ENCODE results near the gene PKN2. TPM values are rescaled to one million over a fixed set of nuclear protein-coding genes. Genes with fewer than 3 reads are reported as not detected.

PKN2 gene
- total RNA-seq, 1 donor from 2014 or later = 72.8 TPM

GRCh38 chr1:88691540-88691939 is 7.5 kb downstream of the PKN2 start:
- Mint-ChIP-seq H3K27ac (no peak overlapping the region), H3K4me3 (ENCODE audit: low read depth) (no peak overlapping the region), H3K4me1 (ENCODE audit: low read depth) (peaks cover 6% of the 10 kb centered on the region), H3K27me3 (no peaks in the 10 kb centered on the region), H3K9me3 (ENCODE audit: low read depth) (no peaks in the 10 kb centered on the region), H3K36me3 (ENCODE audit: insufficient read depth) (peaks cover 7% of the 10 kb centered on the region)
- no peak for DNase-seq (ENCODE audit: low spot score, unreplicated experiment)
- TF ChIP-seq, protein P1, sequence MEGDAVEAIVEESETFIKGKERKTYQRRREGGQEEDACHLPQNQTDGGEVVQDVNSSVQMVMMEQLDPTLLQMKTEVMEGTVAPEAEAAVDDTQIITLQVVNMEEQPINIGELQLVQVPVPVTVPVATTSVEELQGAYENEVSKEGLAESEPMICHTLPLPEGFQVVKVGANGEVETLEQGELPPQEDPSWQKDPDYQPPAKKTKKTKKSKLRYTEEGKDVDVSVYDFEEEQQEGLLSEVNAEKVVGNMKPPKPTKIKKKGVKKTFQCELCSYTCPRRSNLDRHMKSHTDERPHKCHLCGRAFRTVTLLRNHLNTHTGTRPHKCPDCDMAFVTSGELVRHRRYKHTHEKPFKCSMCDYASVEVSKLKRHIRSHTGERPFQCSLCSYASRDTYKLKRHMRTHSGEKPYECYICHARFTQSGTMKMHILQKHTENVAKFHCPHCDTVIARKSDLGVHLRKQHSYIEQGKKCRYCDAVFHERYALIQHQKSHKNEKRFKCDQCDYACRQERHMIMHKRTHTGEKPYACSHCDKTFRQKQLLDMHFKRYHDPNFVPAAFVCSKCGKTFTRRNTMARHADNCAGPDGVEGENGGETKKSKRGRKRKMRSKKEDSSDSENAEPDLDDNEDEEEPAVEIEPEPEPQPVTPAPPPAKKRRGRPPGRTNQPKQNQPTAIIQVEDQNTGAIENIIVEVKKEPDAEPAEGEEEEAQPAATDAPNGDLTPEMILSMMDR (IDR thresholded peaks at IDR 0.05; ENCODE audit: unreplicated experiment) = no peak

DNA sequence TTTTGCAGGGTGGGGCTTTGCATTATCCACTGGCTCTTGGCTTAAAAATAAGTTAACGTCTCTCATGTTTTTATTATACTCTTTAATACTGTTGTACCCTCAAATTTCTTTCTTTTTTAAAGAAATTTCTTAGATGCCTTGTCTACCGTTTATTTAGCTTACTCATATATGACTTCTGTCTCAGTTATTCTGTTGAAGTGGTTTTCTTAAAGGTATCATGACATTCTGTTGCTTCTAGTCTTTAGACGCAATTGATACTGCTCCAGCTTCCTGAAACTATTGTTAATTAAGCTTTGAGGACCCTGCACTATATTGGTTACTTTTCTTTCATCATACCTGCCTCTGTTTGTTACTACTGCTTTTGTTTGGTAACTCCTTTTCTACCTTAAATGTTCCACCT is 11.7 kb downstream of the PKN2 start:
- no peak for DNase-seq (ENCODE audit: low spot score, unreplicated experiment)
- peaks cover 14% of the 10 kb centered on the region for H3K4me1 Mint-ChIP-seq (ENCODE audit: low read depth)
- peaks cover 4% of the 10 kb centered on the region for H3K9me3 Mint-ChIP-seq (ENCODE audit: low read depth)
- no peaks in the 10 kb centered on the region for H3K27me3 Mint-ChIP-seq
- no peak overlapping the region for H3K4me3 Mint-ChIP-seq (ENCODE audit: low read depth)
- TF ChIP-seq, protein P1 (IDR thresholded peaks at IDR 0.05; ENCODE audit: unreplicated experiment) = no peak
- no peak overlapping the region for H3K27ac Mint-ChIP-seq
- peaks cover 10% of the 10 kb centered on the region for H3K36me3 Mint-ChIP-seq (ENCODE audit: insufficient read depth)

GRCh38 chr1:88697503-88697902 is 13.4 kb downstream of the PKN2 start:
- H3K36me3 Mint-ChIP-seq (ENCODE audit: insufficient read depth) = peaks cover 10% of the 10 kb centered on the region
- H3K27ac Mint-ChIP-seq = no peak overlapping the region
- H3K4me1 Mint-ChIP-seq (ENCODE audit: low read depth) = peaks cover 14% of the 10 kb centered on the region
- H3K27me3 Mint-ChIP-seq = no peaks in the 10 kb centered on the region
- no peak for DNase-seq (ENCODE audit: low spot score, unreplicated experiment)
- H3K4me3 Mint-ChIP-seq (ENCODE audit: low read depth) = no peak overlapping the region
- peaks cover 4% of the 10 kb centered on the region for H3K9me3 Mint-ChIP-seq (ENCODE audit: low read depth)
- TF ChIP-seq, protein P1 (IDR thresholded peaks at IDR 0.05; ENCODE audit: unreplicated experiment) = no peak

DNA sequence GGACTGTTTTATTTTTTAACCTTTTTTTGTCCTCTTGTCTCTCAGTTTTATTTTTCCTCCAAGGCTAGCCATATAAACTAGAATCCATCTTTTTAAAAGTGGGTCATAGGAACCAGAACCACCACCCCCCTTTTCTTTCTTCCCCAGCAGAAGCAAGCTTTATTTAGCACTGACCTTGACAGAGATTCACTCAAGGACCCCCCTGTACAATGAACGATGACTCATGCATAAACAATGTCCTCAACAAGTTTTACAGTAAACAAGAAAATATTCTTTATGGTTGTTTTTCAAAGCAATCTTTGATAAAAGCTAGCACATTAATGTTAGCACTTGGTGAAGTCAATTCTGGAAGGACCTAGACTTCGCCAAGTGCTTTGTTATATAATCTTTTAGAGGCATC is 14.1 kb downstream of the PKN2 start:
- peak overlapping the region; percentile 5 for H3K27ac Mint-ChIP-seq
- no peak for DNase-seq (ENCODE audit: low spot score, unreplicated experiment)
- no peak overlapping the region for H3K4me3 Mint-ChIP-seq (ENCODE audit: low read depth)
- no peaks in the 10 kb centered on the region for H3K27me3 Mint-ChIP-seq
- TF ChIP-seq, protein P1 (IDR thresholded peaks at IDR 0.05; ENCODE audit: unreplicated experiment) = no peak
- peaks cover 8% of the 10 kb centered on the region for H3K36me3 Mint-ChIP-seq (ENCODE audit: insufficient read depth)
- H3K9me3 Mint-ChIP-seq (ENCODE audit: low read depth) = peaks cover 4% of the 10 kb centered on the region
- H3K4me1 Mint-ChIP-seq (ENCODE audit: low read depth) = peaks cover 19% of the 10 kb centered on the region

GRCh38 chr1:88698764-88699163 is 14.7 kb downstream of the PKN2 start:
- H3K27me3 Mint-ChIP-seq = no peaks in the 10 kb centered on the region
- peaks cover 8% of the 10 kb centered on the region for H3K36me3 Mint-ChIP-seq (ENCODE audit: insufficient read depth)
- H3K4me1 Mint-ChIP-seq (ENCODE audit: low read depth) = peaks cover 19% of the 10 kb centered on the region
- H3K4me3 Mint-ChIP-seq (ENCODE audit: low read depth) = no peak overlapping the region
- TF ChIP-seq, protein P1 (IDR thresholded peaks at IDR 0.05; ENCODE audit: unreplicated experiment) = no peak
- peaks cover 4% of the 10 kb centered on the region for H3K9me3 Mint-ChIP-seq (ENCODE audit: low read depth)
- no peak overlapping the region for H3K27ac Mint-ChIP-seq
- DNase-seq (ENCODE audit: low spot score, unreplicated experiment) = no peak
